ENCODE data around the gene ARPC4. TPM values are rescaled to one million over a fixed set of nuclear protein-coding genes. Genes with fewer than 3 reads are reported as not detected.
A peak's percentile ranks its signal among the peaks of the same experiment; 100 is the strongest.

Gene ARPC4
- total and polyA plus RNA-seq, 2 of the 13 experiments (the other 11 are each of a cell fraction or from before 2014, with no cell fraction given), result 30.1 to 83.6 TPM

GRCh38 chr3:9812870-9813483 is 20.1 kb downstream of the ARPC4 start:
- ATAC-seq (no peak), DNase-seq (ENCODE audit: low spot score) (no peak), FAIRE-seq (no peak)
- no peak overlapping the region for H3K27ac ChIP-seq (ENCODE audit: extremely low read length, insufficient read depth, low read length)
- BruUV-seq (replicated peaks), result no TSS peak
- in situ Hi-C loops (cut with HindIII; ENCODE audit: extremely low pct_ligation_motif_present, low pct_unique_long_range_greater_than_20kb), result no loop called here
- POLR2A ChIA-PET, result interaction anchor here (0.9 kb wide), 1 partner anchor 9 kb away, joined by 4 read pairs; no protein-coding TSS in a partner anchor
- no peaks in the 10 kb centered on the region for H4K20me1 ChIP-seq (ENCODE audit: insufficient read depth, low read length)
- TF ChIP-seq SMARCE1 (IDR thresholded peaks at IDR 0.05; ENCODE audit: borderline replicate concordance) (no peak), KMT2A (CRISPR knock-in tag; IDR thresholded peaks at IDR 0.05) (no peak)
- H3K79me2 ChIP-seq (ENCODE audit: insufficient read depth, low read length), result no peaks in the 10 kb centered on the region
- 95% methylated on average over 7 of the region's 9 CpGs for WGBS (ENCODE audit: low lambda C conversion rate)
- no peak overlapping the region for H3K4me2 ChIP-seq (ENCODE audit: low read depth, low read length)
- H3K4me1 ChIP-seq (ENCODE audit: insufficient read depth, low read length), result no peaks in the 10 kb centered on the region
- H3K27me3 ChIP-seq (ENCODE audit: control insufficient read depth in 1 of 2, insufficient read depth in 2 of 2, low read length in 2 of 2), result no peaks in the 10 kb centered on the region
- H3K36me3 ChIP-seq (replicated peaks in 1 of 2; ENCODE audit: control insufficient read depth in 1 of 2, insufficient read depth in 2 of 2, low read length in 2 of 2), result peaks cover 4 to 11% of the 10 kb centered on the region in 2 experiments; a peak in 4 of 5 replicates
- no peaks in the 10 kb centered on the region for H3K9me3 ChIP-seq (ENCODE audit: low read length)
- H2AFZ ChIP-seq (ENCODE audit: low read length), result no peak overlapping the region
- intact Hi-C loops (cut with micrococcal nuclease; ENCODE audit: unreplicated experiment), result no loop called here
- CTCF ChIA-PET (ENCODE audit: low intra/inter-chr PET ratio, low total read pairs), result no interaction called here
- no peak overlapping the region for H3K9ac ChIP-seq (ENCODE audit: insufficient read depth, low read depth, low read length)
- no peak overlapping the region for H3K4me3 ChIP-seq (replicated peaks in 1 of 3; ENCODE audit: insufficient read depth in 1 of 3, low read depth in 2 of 3, low read length in 3 of 3)

DNA sequence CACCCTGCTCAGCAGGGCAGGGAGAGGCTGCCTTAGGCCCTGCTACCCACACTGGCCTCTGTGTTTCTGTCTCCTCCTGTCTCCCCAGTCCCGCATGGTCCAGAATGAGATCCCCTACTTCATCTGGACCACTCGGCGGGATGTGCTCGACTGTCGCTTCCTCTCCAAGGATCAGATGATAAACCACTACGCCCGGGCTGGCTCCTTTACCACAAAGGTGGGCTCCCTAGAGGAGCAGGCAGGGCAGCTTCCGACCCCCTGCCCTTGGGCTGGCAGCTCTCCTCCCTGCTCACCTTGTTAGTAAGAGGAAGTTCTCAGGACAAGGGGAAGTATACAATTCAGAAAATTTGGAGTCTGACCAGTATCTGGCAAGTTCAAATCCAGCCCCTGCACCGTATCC is 23.1 kb downstream of the ARPC4 start:
- in situ Hi-C loops (cut with HindIII; ENCODE audit: extremely low pct_ligation_motif_present, low pct_unique_long_range_greater_than_20kb) (no loop called here), intact Hi-C loops (cut with micrococcal nuclease; ENCODE audit: unreplicated experiment) (no loop called here)
- H3K9me3 ChIP-seq (ENCODE audit: low read length), result no peaks in the 10 kb centered on the region
- BruUV-seq (replicated peaks), result no TSS peak
- H4K20me1 ChIP-seq (ENCODE audit: insufficient read depth, low read length), result no peaks in the 10 kb centered on the region
- ATAC-seq (peak; percentile 8; the same call in 2 of the 3 replicates), FAIRE-seq (no peak), DNase-seq (ENCODE audit: low spot score) (no peak)
- H3K4me3 ChIP-seq (replicated peaks in 1 of 3; ENCODE audit: insufficient read depth in 1 of 3, low read depth in 2 of 3, low read length in 3 of 3), result no peak overlapping the region
- no peaks in the 10 kb centered on the region for H3K4me1 ChIP-seq (ENCODE audit: insufficient read depth, low read length)
- H2AFZ ChIP-seq (ENCODE audit: low read length), result no peak overlapping the region
- H3K27ac ChIP-seq (ENCODE audit: extremely low read length, insufficient read depth, low read length), result no peak overlapping the region
- H3K79me2 ChIP-seq (ENCODE audit: insufficient read depth, low read length), result no peaks in the 10 kb centered on the region
- peaks cover 4 to 14% of the 10 kb centered on the region in 2 experiments; a peak in 4 of 5 replicates for H3K36me3 ChIP-seq (replicated peaks in 1 of 2; ENCODE audit: control insufficient read depth in 1 of 2, insufficient read depth in 2 of 2, low read length in 2 of 2)
- ChIA-PET CTCF (ENCODE audit: low intra/inter-chr PET ratio, low total read pairs) (no interaction called here), POLR2A (no interaction called here)
- no peak overlapping the region for H3K9ac ChIP-seq (ENCODE audit: insufficient read depth, low read depth, low read length)
- WGBS (ENCODE audit: low lambda C conversion rate), result 98% methylated on average over 9 of the region's 9 CpGs
- no peak for TF ChIP-seq ZNF776 (CRISPR knock-in tag; IDR thresholded peaks at IDR 0.05)
- no peak for TF ChIP-seq REL (CRISPR knock-in tag; conservative IDR thresholded peaks at IDR 0.05)
- TF ChIP-seq, protein P1, sequence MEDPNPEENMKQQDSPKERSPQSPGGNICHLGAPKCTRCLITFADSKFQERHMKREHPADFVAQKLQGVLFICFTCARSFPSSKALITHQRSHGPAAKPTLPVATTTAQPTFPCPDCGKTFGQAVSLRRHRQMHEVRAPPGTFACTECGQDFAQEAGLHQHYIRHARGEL (CRISPR knock-in tag; IDR thresholded peaks at IDR 0.05), result no peak
- no peak for TF ChIP-seq TP53 (CRISPR knock-in tag; conservative IDR thresholded peaks at IDR 0.05)
- TF ChIP-seq CREB1 (IDR thresholded peaks at IDR 0.05), result no peak
- no peak for TF ChIP-seq CREB1 (CRISPR knock-in tag; IDR thresholded peaks at IDR 0.05)
- no peak for TF ChIP-seq NFKBIZ (CRISPR knock-in tag; IDR thresholded peaks at IDR 0.05)
- TF ChIP-seq, protein P2, sequence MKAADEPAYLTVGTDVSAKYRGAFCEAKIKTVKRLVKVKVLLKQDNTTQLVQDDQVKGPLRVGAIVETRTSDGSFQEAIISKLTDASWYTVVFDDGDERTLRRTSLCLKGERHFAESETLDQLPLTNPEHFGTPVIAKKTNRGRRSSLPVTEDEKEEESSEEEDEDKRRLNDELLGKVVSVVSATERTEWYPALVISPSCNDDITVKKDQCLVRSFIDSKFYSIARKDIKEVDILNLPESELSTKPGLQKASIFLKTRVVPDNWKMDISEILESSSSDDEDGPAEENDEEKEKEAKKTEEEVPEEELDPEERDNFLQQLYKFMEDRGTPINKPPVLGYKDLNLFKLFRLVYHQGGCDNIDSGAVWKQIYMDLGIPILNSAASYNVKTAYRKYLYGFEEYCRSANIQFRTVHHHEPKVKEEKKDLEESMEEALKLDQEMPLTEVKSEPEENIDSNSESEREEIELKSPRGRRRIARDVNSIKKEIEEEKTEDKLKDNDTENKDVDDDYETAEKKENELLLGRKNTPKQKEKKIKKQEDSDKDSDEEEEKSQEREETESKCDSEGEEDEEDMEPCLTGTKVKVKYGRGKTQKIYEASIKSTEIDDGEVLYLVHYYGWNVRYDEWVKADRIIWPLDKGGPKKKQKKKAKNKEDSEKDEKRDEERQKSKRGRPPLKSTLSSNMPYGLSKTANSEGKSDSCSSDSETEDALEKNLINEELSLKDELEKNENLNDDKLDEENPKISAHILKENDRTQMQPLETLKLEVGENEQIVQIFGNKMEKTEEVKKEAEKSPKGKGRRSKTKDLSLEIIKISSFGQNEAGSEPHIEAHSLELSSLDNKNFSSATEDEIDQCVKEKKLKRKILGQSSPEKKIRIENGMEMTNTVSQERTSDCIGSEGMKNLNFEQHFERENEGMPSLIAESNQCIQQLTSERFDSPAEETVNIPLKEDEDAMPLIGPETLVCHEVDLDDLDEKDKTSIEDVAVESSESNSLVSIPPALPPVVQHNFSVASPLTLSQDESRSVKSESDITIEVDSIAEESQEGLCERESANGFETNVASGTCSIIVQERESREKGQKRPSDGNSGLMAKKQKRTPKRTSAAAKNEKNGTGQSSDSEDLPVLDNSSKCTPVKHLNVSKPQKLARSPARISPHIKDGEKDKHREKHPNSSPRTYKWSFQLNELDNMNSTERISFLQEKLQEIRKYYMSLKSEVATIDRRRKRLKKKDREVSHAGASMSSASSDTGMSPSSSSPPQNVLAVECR (CRISPR knock-in tag; IDR thresholded peaks at IDR 0.05; ENCODE audit: borderline replicate concordance), result no peak
- TF ChIP-seq ZBTB20 (CRISPR knock-in tag; IDR thresholded peaks at IDR 0.05; ENCODE audit: borderline replicate concordance, low read depth), result no peak
- no peak for TF ChIP-seq STAT5B (CRISPR knock-in tag; IDR thresholded peaks at IDR 0.05)
- TF ChIP-seq ZNF350 (CRISPR knock-in tag; IDR thresholded peaks at IDR 0.05; ENCODE audit: borderline replicate concordance, low read depth), result no peak
- no peak for TF ChIP-seq JUNB (CRISPR knock-in tag; IDR thresholded peaks at IDR 0.05; ENCODE audit: borderline replicate concordance)
- H3K4me2 ChIP-seq (ENCODE audit: low read depth, low read length), result no peak overlapping the region
- H3K27me3 ChIP-seq (ENCODE audit: control insufficient read depth in 1 of 2, insufficient read depth in 2 of 2, low read length in 2 of 2), result no peaks in the 10 kb centered on the region

All from HepG2 (cell line).